GM12891 (cell line): ENCODE data around the gene BCAN.

Experiments used
- POLR2A ChIP-seq: IDR thresholded peaks from 2 replicates; pipeline ENCODE4 v1.6.1; 2011; ENCODE audit warnings: low read depth, low read length, control low read depth
- POLR2AphosphoS5 ChIP-seq: IDR thresholded peaks from 2 replicates; pipeline ENCODE4 v1.6.1; 2011; ENCODE audit warnings: low read depth, low read length, control low read depth
- TAF1 ChIP-seq: IDR thresholded peaks from 2 replicates; pipeline ENCODE4 v1.6.1; 2011; ENCODE audit warnings: low read depth, low read length, control low read depth

DNA sequence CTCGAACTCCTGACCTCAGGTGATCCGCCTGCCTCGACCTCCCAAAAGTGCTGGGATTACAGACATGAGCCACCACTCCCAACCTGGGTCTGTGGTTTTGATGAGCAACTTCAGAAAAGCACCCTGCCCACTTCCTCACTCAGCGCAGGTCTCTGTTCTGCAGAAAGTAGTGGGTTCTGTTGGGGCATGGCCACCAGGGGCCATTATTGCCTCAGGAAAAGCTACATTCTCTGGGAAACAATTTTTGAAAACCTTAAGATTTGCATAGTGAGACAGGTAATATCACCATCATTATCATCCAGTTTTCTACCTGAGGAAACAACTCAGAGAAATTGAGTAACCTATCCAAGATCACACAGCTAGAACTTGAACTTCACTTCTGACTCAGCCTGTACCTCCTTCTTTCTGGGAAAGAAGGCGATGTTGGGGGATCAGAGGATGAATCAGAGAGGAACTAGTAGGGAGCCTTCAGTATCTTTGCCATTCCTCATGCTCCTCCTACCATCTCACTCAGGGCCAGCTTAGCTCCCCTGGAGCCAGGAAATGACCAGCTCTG lies 42.4 kb downstream of the BCAN start:
- TF ChIP-seq POLR2AphosphoS5 = no peak
- TF ChIP-seq POLR2A = no peak
- TF ChIP-seq TAF1 = no peak
